ENCODE results near the gene CCR1.
"Not testable (repeated sequence)": the region's sequence is repeated elsewhere in the genome, so short reads cannot be mapped to it uniquely, and the experiment has no call there.

CCR1 gene

DNA sequence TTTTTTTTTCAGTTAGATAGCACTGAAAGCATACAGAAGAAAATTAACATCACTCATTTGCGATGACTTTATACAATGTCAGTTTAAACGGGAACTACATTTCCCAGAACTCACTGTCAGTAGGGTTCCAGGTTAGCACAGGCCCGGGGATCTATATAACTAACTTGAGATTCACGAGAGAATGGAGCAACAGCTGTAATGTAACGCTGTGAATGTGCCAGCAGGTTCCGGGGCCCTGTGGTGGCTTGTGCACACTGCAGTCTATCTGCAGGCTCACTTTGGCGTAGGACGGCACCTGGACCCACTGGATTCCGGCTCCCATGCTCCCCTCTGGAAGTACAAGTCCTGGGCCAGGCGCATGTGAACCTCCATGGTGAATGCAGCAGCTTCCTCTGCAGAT, 19.4 kb downstream of the CCR1 start:
- Histone ChIP-seq H3K9ac (ENCODE audit: low read length) (no peak overlapping the region), H3K4me1 (ENCODE audit: control insufficient read depth, insufficient read depth, low read length) (no peaks in the 10 kb centered on the region), H3K27me3 (ENCODE audit: control insufficient read depth, insufficient read depth, low read length) (no peaks in the 10 kb centered on the region), H3K36me3 (ENCODE audit: control insufficient read depth, insufficient read depth, low read length) (no peaks in the 10 kb centered on the region), H3K4me3 (ENCODE audit: low read length) (no peak overlapping the region), H3K9me3 (ENCODE audit: control insufficient read depth, low read length) (no peaks in the 10 kb centered on the region)

DNA sequence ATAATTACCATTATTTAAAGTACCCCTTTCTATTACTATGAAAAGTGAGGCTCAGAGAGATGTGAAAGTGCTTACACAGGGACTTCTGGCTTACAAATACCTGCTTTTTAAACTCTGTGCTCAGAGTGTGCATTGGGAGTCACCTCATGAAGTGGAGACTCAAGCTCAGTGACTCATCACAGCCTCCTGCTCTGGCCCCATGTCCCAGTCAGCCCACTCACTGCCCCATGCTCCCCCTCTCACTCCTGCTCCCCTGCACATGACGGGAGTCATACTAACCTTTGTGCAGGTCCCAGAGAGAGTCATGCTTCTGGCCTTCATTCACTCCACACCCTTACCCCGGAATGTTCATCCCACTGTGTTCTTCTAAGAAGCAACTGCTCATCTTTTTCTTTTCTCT, 20.2 kb downstream of the CCR1 start:
- no peak overlapping the region for H3K9ac ChIP-seq (ENCODE audit: low read length)
- H3K4me3 ChIP-seq (ENCODE audit: low read length) = no peak overlapping the region
- H3K9me3 ChIP-seq (ENCODE audit: control insufficient read depth, low read length) = no peaks in the 10 kb centered on the region
- H3K36me3 ChIP-seq (ENCODE audit: control insufficient read depth, insufficient read depth, low read length) = no peaks in the 10 kb centered on the region
- no peaks in the 10 kb centered on the region for H3K27me3 ChIP-seq (ENCODE audit: control insufficient read depth, insufficient read depth, low read length)
- H3K4me1 ChIP-seq (ENCODE audit: control insufficient read depth, insufficient read depth, low read length) = no peaks in the 10 kb centered on the region

DNA sequence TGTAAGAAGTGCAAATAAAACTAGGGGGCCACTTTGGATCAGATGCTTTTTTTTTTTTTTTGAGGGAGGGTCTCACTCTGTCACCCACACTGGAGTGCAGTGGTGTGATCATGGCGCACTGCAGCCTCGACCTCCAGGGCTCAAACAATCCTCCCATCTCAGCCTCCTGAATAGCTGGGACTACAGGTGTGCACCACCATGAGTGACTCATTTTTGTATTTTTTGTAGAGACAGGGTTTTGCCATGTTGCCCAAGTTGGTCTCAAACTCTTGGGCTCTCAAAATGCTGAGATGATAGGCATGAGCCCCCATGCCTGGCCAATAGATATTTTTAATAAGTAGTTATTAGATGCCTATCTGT, 20.8 kb downstream of the CCR1 start:
- no peaks in the 10 kb centered on the region for H3K27me3 ChIP-seq (ENCODE audit: control insufficient read depth, insufficient read depth, low read length)
- no peaks in the 10 kb centered on the region for H3K36me3 ChIP-seq (ENCODE audit: control insufficient read depth, insufficient read depth, low read length)
- H3K4me1 ChIP-seq (ENCODE audit: control insufficient read depth, insufficient read depth, low read length) = no peaks in the 10 kb centered on the region
- no peak overlapping the region for H3K4me3 ChIP-seq (ENCODE audit: low read length)
- H3K9me3 ChIP-seq (ENCODE audit: control insufficient read depth, low read length) = no peaks in the 10 kb centered on the region
- H3K9ac ChIP-seq (ENCODE audit: low read length) = no peak overlapping the region

DNA sequence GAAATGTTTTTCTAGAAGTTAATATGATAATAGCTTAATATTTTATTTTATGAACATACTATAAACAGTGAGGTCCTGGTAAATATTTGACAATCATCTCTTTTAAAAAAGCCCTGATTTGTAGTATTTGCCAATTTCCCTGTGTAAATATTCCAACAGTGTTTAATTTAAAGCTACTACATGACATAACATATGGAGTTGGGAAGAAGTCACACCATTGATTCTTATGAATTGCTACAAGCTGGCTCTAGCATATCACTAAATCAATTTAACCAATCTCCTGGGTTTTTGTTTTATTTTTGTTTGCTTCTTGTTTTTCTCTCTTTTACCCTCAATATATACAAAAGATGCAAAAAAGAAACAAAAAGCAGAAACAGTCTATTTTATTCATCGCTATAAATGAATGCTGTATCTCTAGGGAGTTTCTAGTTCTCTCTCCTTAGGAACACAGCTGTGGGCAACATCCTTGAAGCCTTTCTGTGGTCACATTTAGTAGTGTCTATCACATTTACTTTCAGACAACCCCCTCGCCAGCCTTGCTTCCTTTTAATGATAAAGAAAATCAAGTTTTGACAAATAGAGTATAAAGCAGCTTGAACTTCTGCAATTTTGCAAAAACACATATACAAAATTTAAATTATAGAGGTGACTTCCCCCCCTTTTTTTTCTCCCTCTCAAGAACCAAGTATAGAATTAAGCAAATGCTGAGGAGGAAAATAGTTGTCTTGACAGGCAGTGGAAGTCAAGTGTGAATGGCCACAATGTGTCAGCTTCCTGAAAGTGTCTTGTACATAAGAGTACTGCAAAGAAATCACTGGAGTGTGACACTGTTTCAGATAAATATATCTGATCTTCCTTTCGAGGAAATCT, 21.4 kb downstream of the CCR1 start:
- Histone ChIP-seq H3K36me3 (ENCODE audit: control insufficient read depth, insufficient read depth, low read length) (no peaks in the 10 kb centered on the region), H3K9me3 (ENCODE audit: control insufficient read depth, low read length) (no peaks in the 10 kb centered on the region), H3K9ac (ENCODE audit: low read length) (no peak overlapping the region), H3K27me3 (ENCODE audit: control insufficient read depth, insufficient read depth, low read length) (no peaks in the 10 kb centered on the region), H3K4me1 (ENCODE audit: control insufficient read depth, insufficient read depth, low read length) (no peaks in the 10 kb centered on the region), H3K4me3 (ENCODE audit: low read length) (no peak overlapping the region)

DNA sequence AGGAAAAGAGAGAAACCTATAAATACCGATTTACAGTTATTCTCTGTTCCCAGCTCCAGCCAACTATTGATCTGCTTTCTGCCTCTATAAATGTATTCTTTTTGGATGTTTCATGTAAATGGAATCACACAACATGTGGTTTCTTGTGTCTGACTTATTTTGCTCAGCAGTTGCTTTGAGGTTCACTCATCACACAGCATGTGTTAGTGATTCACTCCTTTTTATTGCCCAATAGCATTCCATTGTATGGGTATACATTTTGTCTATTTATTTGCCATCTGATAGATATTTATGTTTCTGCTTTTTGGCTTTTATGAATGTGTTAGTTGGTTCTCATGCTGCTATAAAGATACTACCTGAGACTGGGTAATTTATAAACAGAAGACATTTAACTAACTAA, 23.6 kb downstream of the CCR1 start:
- no peak overlapping the region for H3K9ac ChIP-seq (ENCODE audit: low read length)
- no peaks in the 10 kb centered on the region for H3K4me1 ChIP-seq (ENCODE audit: control insufficient read depth, insufficient read depth, low read length)
- no peaks in the 10 kb centered on the region for H3K27me3 ChIP-seq (ENCODE audit: control insufficient read depth, insufficient read depth, low read length)
- H3K4me3 ChIP-seq (ENCODE audit: low read length) = no peak overlapping the region
- no peaks in the 10 kb centered on the region for H3K9me3 ChIP-seq (ENCODE audit: control insufficient read depth, low read length)
- H3K36me3 ChIP-seq (ENCODE audit: control insufficient read depth, insufficient read depth, low read length) = no peaks in the 10 kb centered on the region

DNA sequence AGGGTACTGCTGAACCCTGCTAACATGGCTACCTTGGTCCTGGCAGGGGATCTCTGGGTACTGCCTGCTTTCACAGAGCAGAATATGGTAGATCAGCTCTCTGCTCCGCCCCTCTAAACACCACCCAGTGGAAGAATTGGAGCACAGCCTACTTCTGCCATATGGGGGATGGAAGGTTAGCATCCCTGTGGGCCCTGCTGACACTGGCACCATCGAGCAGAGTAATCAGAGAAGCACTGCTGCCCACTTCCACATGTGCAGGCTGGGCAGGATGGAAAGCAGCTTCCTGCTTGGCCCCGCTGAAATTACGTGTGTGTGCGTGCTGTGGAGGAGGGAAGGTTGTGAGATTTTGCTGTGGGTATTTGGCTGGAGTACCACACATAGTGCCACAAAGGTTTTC, 24.8 kb downstream of the CCR1 start:
- Histone ChIP-seq H3K36me3 (ENCODE audit: control insufficient read depth, insufficient read depth, low read length) (no peaks in the 10 kb centered on the region), H3K27me3 (ENCODE audit: control insufficient read depth, insufficient read depth, low read length) (no peaks in the 10 kb centered on the region), H3K4me1 (ENCODE audit: control insufficient read depth, insufficient read depth, low read length) (no peaks in the 10 kb centered on the region), H3K9me3 (ENCODE audit: control insufficient read depth, low read length) (no peaks in the 10 kb centered on the region), H3K9ac (ENCODE audit: low read length) (no peak overlapping the region), H3K4me3 (ENCODE audit: low read length) (no peak overlapping the region)

DNA sequence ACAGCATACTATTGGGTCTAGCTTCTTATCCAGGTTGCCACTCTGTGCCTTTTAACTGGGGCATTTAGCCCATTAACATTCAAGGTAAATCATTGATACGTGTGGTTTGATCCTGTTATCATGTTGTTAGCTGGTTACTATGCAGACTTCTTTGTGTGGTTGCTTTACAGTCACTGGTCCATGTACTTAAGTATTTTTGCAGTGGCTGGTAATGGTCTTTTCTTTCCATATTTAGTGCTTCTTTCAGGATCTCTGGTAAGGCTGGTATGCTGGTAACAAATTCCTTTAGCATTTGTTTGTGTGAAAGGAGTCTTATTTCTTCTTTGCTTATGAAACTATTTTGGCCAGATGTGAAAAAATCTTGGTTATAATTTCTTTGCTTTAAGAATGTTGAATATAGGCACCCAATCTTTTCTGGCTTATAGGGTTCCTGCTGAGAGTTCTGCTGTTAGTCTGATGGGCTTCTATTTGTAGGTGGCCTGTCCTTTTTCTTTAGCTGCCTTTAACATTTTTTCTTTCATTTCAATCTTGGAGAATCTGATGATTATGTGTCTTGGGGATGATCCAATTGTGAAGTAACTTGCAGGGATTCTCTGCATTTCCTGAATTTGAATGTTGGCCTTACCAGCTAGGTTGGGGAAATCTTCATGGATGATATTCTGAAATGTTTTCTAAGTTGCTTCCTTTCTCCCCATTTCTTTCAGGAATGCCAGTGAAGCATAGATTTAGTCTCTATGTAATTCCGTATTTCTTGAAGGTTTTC, 39.3 kb downstream of the CCR1 start:
- Histone ChIP-seq H3K36me3 (ENCODE audit: control insufficient read depth, insufficient read depth, low read length) (no peaks in the 10 kb centered on the region), H3K27me3 (ENCODE audit: control insufficient read depth, insufficient read depth, low read length) (no peaks in the 10 kb centered on the region), H3K9ac (ENCODE audit: low read length) (no peak overlapping the region), H3K9me3 (ENCODE audit: control insufficient read depth, low read length) (no peaks in the 10 kb centered on the region), H3K4me1 (ENCODE audit: control insufficient read depth, insufficient read depth, low read length) (no peaks in the 10 kb centered on the region), H3K4me3 (ENCODE audit: low read length) (no peak overlapping the region)

DNA sequence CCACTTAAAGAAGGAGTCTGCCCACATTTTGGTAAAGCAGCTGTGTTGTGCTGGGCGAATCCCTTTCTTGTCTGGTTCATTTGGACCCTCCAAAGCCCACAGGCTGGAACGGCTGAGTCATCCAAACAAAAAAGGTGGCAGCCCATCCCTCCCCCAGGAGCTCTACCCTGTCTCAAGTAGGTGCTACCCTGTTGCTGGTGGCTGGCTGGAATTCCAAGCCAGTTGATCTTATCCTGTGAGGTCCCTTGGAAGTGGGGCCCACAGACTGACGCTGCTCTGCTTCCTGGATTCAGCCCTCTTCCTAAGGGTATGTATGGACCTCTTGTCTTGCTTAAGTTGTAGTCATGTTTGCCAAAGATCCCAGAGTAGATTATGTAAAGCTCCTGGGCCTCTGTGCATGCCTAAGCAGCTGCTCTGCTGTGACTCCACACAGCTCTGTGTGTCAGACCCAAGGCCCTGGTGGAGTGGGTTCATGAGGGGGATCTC, 44.5 kb downstream of the CCR1 start:
- no peaks in the 10 kb centered on the region for H3K4me1 ChIP-seq (ENCODE audit: control insufficient read depth, insufficient read depth, low read length)

DNA sequence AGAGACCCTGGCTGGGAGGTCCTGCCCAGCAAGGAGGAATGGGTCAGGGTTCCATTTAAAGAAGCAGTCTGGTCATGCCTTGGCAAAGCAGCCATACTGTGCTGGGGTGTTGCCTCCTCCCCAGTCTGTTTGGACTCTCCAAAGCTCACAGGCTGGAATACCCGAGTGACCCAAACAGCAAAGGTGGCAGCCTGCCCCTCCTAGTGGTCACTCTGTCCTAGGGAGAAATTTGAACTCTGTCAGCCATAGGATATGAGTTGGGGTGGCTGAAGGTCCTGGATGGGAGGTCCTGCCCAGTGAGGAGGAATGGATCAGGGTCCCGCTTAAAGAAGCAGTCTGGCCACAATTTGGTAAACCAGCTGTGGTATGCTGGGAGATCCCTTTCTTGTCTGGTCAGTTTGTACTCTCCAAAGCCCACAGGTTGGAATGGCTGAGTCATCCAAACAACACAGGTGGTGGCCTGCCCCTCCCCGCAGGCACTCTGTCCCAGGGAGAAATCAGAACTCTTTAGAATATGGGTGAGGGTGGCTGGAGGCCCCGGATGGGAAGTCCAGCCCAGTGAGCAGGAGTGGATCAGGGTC, 45.0 kb downstream of the CCR1 start:
- Histone ChIP-seq H3K9me3 (ENCODE audit: control insufficient read depth, low read length) (no peaks in the 10 kb centered on the region), H3K4me1 (ENCODE audit: control insufficient read depth, insufficient read depth, low read length) (no peaks in the 10 kb centered on the region), H3K27me3 (ENCODE audit: control insufficient read depth, insufficient read depth, low read length) (no peaks in the 10 kb centered on the region), H3K9ac (ENCODE audit: low read length) (no peak overlapping the region), H3K4me3 (ENCODE audit: low read length) (no peak overlapping the region), H3K36me3 (ENCODE audit: control insufficient read depth, insufficient read depth, low read length) (no peaks in the 10 kb centered on the region)

More for the DNA sequence above, 44.5 kb downstream of the CCR1 start:
- Histone ChIP-seq H3K27me3 (ENCODE audit: control insufficient read depth, insufficient read depth, low read length) (no peaks in the 10 kb centered on the region), H3K9me3 (ENCODE audit: control insufficient read depth, low read length) (no peaks in the 10 kb centered on the region), H3K4me3 (ENCODE audit: low read length) (no peak overlapping the region), H3K9ac (ENCODE audit: low read length) (no peak overlapping the region), H3K36me3 (ENCODE audit: control insufficient read depth, insufficient read depth, low read length) (no peaks in the 10 kb centered on the region)

DNA sequence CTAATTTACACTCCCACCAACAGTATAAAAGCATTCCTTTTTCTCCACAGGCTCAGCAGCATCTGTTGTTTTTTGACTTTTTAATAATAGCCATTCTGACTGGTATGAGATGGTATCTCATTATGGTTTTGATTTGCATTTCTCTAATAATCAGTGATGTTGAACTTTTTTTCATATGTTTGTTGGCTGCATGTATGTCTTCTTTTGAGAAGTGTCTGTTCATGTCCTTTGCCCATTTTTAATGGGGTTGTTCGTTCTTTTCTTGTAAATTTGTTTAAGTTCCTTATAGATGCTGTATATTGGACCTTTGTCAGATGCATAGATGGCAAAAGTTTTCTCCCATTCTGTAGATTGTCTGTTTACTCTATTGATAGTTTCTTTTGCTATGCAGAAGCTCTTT, 50.4 kb downstream of the CCR1 start:
- not testable (repeated sequence) for H3K4me1 ChIP-seq (ENCODE audit: control insufficient read depth, insufficient read depth, low read length); H3K36me3 ChIP-seq (ENCODE audit: control insufficient read depth, insufficient read depth, low read length); H3K4me3 ChIP-seq (ENCODE audit: low read length); H3K9ac ChIP-seq (ENCODE audit: low read length); H3K9me3 ChIP-seq (ENCODE audit: control insufficient read depth, low read length); H3K27me3 ChIP-seq (ENCODE audit: control insufficient read depth, insufficient read depth, low read length)

DNA sequence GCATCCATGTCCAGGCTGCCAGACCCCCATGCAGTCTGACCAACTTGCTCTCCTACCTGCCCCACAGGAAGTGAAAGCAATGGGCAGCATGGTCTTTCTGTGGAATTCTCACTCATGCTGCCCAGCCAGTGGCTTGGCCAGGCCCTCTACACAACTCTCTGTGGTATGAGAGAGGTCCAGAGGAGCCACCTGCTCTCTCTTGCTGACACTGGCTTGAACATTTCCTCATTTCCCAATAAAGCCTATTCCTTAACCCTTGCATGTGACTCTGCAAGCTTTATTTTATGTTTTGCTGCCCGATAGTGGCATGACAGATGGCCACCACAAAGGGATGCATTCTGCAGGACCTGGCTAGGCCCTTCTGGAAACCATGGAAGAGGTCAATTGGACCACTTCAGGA, 53.8 kb downstream of the CCR1 start:
- H3K4me3 ChIP-seq (ENCODE audit: low read length) = no peak overlapping the region
- no peaks in the 10 kb centered on the region for H3K9me3 ChIP-seq (ENCODE audit: control insufficient read depth, low read length)
- H3K27me3 ChIP-seq (ENCODE audit: control insufficient read depth, insufficient read depth, low read length) = no peaks in the 10 kb centered on the region
- H3K9ac ChIP-seq (ENCODE audit: low read length) = no peak overlapping the region
- no peaks in the 10 kb centered on the region for H3K36me3 ChIP-seq (ENCODE audit: control insufficient read depth, insufficient read depth, low read length)
- no peaks in the 10 kb centered on the region for H3K4me1 ChIP-seq (ENCODE audit: control insufficient read depth, insufficient read depth, low read length)
